Colonic mucosa (tissue), 4 donors: ENCODE results near the gene FASLG. TPM values are rescaled to one million over a fixed set of nuclear protein-coding genes. Genes with fewer than 3 reads are reported as not detected.

ENCODE experiments used
- DNase-seq: peaks from one replicate; pipeline ENCODE4 v3.0.0-alpha.2; 2020
- H3K27ac ChIP-seq: fragments of 200-600 bp; one replicate; pipeline ENCODE4 v1.8.0; 2021
- H3K27me3 ChIP-seq: fragments of 200-600 bp; one replicate; pipeline ENCODE4 v1.8.0; 2021
- H3K36me3 ChIP-seq: fragments of 200-600 bp; one replicate; pipeline ENCODE4 v1.8.0; 2021
- H3K4me1 ChIP-seq: fragments of 200-600 bp; one replicate; pipeline ENCODE4 v1.8.0; 2021; ENCODE audit warnings: mild to moderate bottlenecking
- H3K4me3 ChIP-seq: fragments of 200-600 bp; one replicate; pipeline ENCODE4 v1.8.0; 2021
- H3K9ac ChIP-seq, 2 donors: one replicate each; pipeline ENCODE4 v1.7.0; 2013; ENCODE audit warnings: control low read depth in 2 of 2, low read depth in 2 of 2, low read length in 2 of 2
- H3K9me3 ChIP-seq: fragments of 200-600 bp; one replicate; pipeline ENCODE4 v1.8.0; 2021
- CTCF ChIP-seq: fragments of 200-600 bp; IDR thresholded peaks from one replicate; pipeline ENCODE4 v1.8.0; 2022; ENCODE audit warnings: antibody characterized with exemption, mild to moderate bottlenecking
- intact Hi-C: fragments of 100-400 bp; cut with DNase I; formaldehyde crosslinking; loops from one replicate; pipeline ENCODE4 v1.14.1; 2022
- total RNA-seq, 2 donors: library from RNA; stranded (reverse); fragmentation: NEBNext Ultra II Directional in 1 of 2; extraction: Animal tissue kit (Norgen Biotek cat#: 25700) in 1 of 2; gene quantifications; one replicate each; pipeline ENCODE4 v1.2.1, GENCODE V29; 2021
- donor health status: healthy.
- donor health status: DM: no; HTN: no; CAD: no.
- donor health status: DM: no; HTN: no; CAD: no.

Gene FASLG
- under 1 TPM; 0.24 to 0.30 TPM for total RNA-seq

- no peak for TF ChIP-seq CTCF
- no peaks in the 10 kb centered on the region for H3K4me1 ChIP-seq
- no peaks in the 10 kb centered on the region for H3K36me3 ChIP-seq
- no peak within 1 kb of the TSS for H3K4me3 ChIP-seq
- DNase-seq: no peak
- H3K9me3 ChIP-seq: no peaks in the 10 kb centered on the region
- H3K27ac ChIP-seq: no peak within 1 kb of the TSS
- intact Hi-C loops: no loop called here
- H3K27me3 ChIP-seq: no peaks in the 10 kb centered on the region
- no peak within 1 kb of the TSS for H3K9ac ChIP-seq
Observed at GRCh38 chr1:172658871-172659453, at the start of gene FASLG. TSS of gene FASLG (plus strand) at chr1:172659103. CDS start at chr1:172659202, 99 bp downstream.

GRCh38 chr1:172609528-172609927 lies 49.4 kb upstream of the FASLG start:
- Histone ChIP-seq H3K36me3 (no peaks in the 10 kb centered on the region), H3K27me3 (no peaks in the 10 kb centered on the region), H3K27ac (no peak overlapping the region), H3K4me1 (no peaks in the 10 kb centered on the region), H3K9ac (no peak overlapping the region), H3K9me3 (no peaks in the 10 kb centered on the region), H3K4me3 (no peak overlapping the region)
- DNase-seq: no peak
- no peak for TF ChIP-seq CTCF
- intact Hi-C loops: no loop called here

GRCh38 chr1:172612478-172612877 lies 46.4 kb upstream of the FASLG start:
- TF ChIP-seq CTCF: no peak
- intact Hi-C loops: no loop called here
- H3K27ac ChIP-seq: no peak overlapping the region

GRCh38 chr1:172613294-172613693 lies 45.6 kb upstream of the FASLG start:
- Histone ChIP-seq H3K9me3 (no peaks in the 10 kb centered on the region), H3K4me3 (no peak overlapping the region), H3K27ac (no peak overlapping the region), H3K4me1 (no peaks in the 10 kb centered on the region), H3K9ac (no peak overlapping the region), H3K27me3 (no peaks in the 10 kb centered on the region), H3K36me3 (no peaks in the 10 kb centered on the region)
- intact Hi-C loops: no loop called here
- no peak for TF ChIP-seq CTCF
- DNase-seq: no peak

More at GRCh38 chr1:172612478-172612877, 46.4 kb upstream of the FASLG start:
- no peaks in the 10 kb centered on the region for H3K36me3 ChIP-seq
- H3K4me3 ChIP-seq: no peak overlapping the region
- H3K27me3 ChIP-seq: no peaks in the 10 kb centered on the region
- H3K4me1 ChIP-seq: no peaks in the 10 kb centered on the region
- DNase-seq: no peak
- no peak overlapping the region for H3K9ac ChIP-seq
- H3K9me3 ChIP-seq: no peaks in the 10 kb centered on the region

- no peaks in the 10 kb centered on the region for H3K9me3 ChIP-seq
- intact Hi-C loops: no loop called here
- no peak for DNase-seq
- no peaks in the 10 kb centered on the region for H3K4me1 ChIP-seq
- H3K4me3 ChIP-seq: no peak overlapping the region
- TF ChIP-seq CTCF: no peak
- H3K9ac ChIP-seq: no peak overlapping the region
- no peaks in the 10 kb centered on the region for H3K36me3 ChIP-seq
- H3K27me3 ChIP-seq: no peaks in the 10 kb centered on the region
- no peak overlapping the region for H3K27ac ChIP-seq
Observed at GRCh38 chr1:172616195-172616594, 42.7 kb upstream of the FASLG start.
